ENCODE data around the gene RALGPS1.

Gene RALGPS1

DNA sequence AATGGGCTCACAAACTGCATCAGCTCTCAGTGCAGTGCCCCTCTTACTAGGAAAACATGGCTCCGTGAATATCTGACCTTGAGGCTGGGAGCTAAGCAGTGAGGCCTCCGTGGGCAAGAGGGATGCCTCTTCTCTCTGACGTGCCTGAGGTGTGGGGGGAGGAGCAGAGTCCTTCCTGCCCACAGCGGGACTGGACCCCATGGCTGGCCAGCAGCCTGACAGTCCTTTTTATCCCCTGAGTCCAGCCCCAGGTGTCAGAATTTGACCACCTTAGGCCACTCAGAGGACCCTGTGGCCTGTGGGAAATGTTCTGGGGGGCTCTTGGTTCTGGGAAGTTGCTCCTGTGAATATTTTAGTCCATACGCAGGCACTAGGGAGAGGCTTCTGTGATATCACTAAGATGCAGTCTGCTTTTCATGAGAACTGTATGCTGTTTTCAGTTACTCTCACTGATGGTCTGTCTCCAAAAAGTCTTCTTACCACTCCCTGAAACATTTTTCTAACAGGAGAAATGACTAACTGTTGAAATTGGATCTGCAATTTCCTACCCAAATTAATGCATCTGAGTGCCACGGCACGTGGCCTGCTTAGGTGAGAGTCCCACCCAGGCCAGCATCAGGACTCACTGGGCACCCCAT lies 184.5 kb downstream of the RALGPS1 start:
- DNase-seq (ENCODE audit: low read depth in 2 of 2) = no peak

GRCh38 chr9:127099664-127100063 lies 185.1 kb downstream of the RALGPS1 start:
- DNase-seq (ENCODE audit: low read depth in 2 of 2) = no peak

GRCh38 chr9:127102176-127102575 lies 187.6 kb downstream of the RALGPS1 start:
- DNase-seq (ENCODE audit: low read depth in 2 of 2) = no peak

DNA sequence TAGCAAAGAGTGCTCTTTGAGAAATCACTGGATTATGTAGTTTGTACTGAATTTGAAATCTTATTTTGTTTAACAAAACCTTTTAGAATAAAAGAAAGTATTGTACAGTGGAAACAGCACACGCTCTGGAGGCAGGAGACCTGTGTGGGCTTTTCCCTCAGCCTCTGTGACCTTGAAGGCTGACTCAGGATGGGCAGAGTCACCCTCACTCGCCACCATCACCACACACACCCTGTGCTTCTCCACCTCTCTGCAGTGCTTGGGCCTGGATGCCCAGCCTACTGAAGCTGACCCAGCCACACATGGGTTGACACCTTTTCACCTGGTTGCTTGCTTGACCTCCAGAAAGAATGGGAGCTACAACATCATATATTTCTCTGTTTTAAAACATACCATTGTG lies 188.2 kb downstream of the RALGPS1 start:
- no peak for DNase-seq (ENCODE audit: low read depth in 2 of 2)

DNA sequence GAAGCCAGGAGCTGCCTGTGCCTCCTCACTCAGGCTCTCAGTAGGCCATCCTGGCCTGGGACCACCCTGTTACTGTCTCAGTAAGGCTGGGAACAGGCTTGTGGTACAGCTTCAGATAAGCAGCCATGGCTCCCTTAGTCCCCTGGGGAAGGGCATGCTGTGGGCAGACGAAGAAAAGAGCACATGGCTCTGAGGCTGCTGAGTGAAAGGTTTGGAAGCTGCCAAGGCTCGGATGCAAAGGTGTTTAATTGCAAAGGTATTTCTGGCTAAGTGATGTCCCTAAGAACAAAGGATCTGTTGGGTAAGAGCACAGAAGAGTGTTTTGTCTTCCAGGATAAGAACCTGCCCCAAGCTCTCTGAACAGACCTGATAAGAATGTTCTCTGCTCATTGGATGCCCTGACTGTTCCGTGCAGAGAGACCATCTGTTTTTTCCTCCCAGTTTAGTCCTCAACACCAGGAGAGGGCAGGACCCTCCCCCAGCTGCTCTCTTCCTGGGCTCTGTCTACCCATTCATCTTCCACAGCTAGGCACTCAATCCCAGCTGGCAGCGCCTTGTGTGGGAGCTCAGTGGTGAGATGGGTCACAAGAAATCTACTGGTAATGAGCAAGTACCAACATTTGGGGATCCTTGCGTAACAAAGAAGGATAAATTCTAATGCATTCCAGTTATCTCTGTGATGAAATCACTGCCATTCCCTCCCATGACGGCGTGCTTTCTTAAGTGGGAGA lies 190.2 kb downstream of the RALGPS1 start:
- DNase-seq (ENCODE audit: low read depth in 2 of 2) = no peak

GRCh38 chr9:127105805-127106465 lies 191.4 kb downstream of the RALGPS1 start:
- DNase-seq (ENCODE audit: low read depth in 2 of 2) = no peak

DNA sequence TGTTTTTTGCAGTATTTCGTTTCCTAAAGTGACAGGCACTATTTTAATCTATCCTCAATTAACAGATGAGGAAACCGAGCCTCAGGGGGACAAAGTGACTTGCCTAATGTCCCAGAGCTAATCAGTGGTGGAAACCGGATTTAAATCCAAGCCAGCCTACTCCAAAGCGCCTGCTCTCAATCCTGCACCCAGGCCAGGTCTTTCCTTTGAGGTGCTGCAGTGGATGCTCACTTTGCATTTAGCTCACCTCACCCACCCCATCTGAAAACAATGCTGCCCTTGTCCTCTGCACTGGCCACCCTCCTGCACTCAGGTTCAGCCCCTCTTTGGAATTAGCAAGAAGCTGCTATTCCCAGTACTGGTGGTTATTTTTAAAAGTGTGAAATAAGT lies 191.9 kb downstream of the RALGPS1 start:
- no peak for DNase-seq (ENCODE audit: low read depth in 2 of 2)

DNA sequence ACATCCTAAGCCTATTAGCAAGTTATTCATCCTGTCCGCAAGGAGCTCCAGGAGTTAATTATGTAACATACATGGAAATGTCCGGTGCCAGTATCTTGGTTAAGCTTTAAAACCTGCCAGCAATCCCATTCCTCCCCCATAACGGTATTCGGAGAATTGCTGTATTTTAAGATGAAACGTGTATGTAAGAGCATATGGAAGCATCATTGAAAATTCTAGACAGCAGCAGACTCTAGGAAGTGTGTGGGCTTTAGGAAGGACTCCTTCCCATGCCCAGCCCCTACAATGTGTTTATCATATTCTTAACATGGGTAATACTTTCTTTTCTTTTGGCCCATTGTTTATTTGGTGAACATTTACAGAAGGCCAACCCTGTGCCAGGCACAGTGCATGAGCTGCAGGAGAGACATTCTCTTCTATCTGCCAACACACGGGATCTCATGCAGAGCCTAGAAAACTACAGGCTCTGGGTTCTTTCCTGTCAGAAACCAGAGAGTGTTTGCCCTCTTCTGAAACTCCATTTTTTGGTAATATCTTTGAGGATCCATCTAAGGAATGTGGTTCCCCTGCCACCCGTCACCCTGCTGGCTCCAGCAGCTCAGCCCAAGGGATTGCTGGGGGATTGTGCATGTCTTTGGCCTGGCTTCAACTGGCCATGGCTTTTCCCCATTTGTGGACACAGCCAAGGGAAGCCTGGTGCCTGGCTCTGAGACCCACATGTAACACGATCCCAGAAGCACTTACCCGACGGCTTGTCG lies 192.8 kb downstream of the RALGPS1 start:
- DNase-seq (ENCODE audit: low read depth in 2 of 2) = no peak

- DNase-seq (ENCODE audit: low read depth in 2 of 2) = no peak
Observed at GRCh38 chr9:127107929-127108876, 193.6 kb downstream of the RALGPS1 start.

DNA sequence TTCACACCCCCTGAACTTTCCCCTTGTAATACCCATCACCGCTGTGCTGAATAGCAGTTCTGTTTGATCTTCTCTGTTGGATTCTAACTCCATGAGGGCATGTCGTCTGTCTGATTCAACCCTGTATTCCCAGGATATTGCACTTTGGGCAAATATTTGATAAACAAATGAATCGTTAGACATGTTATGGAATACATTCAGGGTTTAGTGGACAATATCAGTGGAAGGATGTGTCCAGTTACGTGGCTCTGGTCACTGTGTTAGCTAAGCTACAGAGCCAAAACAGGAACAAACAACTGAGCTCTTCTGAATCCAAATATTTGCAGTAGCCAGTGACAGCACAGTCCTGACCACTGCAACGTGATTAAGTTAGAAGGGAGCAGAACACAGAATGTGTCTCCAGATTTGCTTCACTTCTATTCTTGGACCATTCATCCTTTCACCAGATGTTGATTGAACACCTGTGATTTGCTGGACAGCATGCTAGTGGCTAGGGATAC lies 194.7 kb downstream of the RALGPS1 start:
- no peak for DNase-seq (ENCODE audit: low read depth in 2 of 2)

DNA sequence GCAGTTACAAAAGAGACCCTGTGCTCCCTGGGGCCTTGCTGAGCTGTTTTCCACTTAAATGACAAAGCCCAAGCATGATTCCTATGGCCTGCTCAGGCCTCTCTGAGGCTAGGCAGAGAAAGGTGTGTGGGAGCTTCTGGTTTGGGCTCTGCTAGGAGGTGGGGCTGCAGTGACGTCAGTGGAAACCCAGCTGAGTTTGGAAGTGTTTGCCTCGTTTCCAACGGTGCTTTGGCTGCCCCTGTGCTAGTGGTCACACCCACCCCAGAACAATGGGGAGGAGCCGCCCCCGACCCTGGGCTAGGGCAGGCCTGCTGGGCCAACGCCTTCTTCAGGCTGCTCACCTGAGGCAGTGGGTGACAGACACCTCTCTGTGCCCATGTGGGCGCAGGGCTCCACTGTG lies 197.5 kb downstream of the RALGPS1 start:
- DNase-seq (ENCODE audit: low read depth in 2 of 2) = no peak

GRCh38 chr9:127112735-127113161 lies 198.2 kb downstream of the RALGPS1 start:
- DNase-seq (ENCODE audit: low read depth in 2 of 2) = no peak

DNA sequence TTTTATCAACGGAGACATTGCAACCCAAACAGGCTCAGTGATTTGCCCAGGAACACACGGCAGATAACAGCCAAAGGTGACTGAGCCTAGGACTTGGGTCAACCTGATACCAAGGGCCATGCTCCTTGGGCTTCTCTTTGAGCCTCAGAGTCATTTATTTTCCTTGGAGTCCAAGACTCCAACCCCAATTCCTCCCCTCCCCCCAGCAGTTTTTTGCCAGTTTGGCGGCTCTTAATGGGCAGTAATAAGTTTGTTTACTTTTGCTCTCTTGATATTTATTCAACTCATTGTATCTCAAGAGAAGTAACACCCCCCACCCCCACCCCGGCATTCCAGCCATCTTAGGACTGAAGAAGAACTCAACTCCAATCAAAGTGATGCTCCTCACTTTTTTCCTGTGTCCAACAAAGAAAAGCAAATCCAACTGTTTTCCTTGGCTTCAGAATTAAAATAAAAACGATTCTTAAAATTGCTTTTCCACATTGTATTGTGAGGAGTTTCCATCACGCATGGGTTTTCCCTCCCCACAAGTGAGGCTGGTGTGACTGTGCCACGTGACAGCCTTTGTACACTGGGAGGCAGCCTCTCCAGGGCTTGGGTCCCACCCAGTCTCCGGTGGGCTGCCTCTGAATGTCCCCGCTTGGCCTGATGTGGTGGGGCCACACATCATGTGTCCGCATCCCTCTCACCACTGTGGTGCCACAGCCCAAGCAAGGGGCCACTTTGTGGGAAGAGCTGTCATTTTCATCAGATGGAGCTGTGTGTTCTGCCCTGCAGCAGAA lies 198.8 kb downstream of the RALGPS1 start:
- no peak for DNase-seq (ENCODE audit: low read depth in 2 of 2)

DNA sequence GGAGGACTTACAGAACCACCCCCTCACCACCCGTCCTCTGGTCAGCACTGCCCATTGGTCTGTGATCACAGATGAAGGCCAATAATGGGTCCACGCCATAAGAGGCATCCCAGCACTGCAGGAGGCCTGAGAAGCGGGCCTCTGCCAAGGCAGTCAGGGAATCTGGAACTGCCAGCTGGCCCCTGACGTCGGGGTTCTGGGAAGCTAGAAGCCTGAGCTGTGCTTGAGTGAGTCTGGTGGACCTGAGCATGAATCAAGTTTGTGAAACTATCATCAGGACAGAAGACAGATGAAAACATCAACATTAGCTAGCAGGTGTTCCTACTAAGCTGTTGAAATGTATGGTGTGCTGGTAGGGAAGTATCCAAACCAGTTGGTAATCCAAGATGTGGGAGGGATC lies 200.0 kb downstream of the RALGPS1 start:
- no peak for DNase-seq (ENCODE audit: low read depth in 2 of 2)

- DNase-seq (ENCODE audit: low read depth in 2 of 2) = no peak
Observed at GRCh38 chr9:127116088-127116726, 201.6 kb downstream of the RALGPS1 start.

- DNase-seq (ENCODE audit: low read depth in 2 of 2) = no peak
Observed at GRCh38 chr9:127116957-127117356, 202.4 kb downstream of the RALGPS1 start.

DNA sequence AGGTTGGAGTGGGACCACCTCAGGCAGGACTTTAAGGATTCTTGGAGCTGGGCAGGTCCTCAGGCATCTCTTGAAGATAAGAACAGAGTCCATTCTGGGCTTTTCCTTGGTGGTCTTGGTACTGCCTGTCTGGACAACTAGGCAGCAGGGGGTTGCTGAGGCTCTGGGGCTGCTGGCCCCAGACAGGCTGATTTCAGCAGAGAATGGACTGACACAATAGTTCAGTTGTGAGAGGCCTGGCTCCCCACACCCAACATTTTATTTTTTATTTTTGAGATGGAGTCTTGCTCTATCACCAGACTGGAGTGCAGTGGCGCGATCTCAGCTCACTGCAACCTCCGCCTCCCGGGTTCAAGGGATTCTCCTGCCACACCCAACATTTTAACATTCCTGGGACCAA lies 203.2 kb downstream of the RALGPS1 start:
- DNase-seq (ENCODE audit: low read depth in 2 of 2) = no peak

DNA sequence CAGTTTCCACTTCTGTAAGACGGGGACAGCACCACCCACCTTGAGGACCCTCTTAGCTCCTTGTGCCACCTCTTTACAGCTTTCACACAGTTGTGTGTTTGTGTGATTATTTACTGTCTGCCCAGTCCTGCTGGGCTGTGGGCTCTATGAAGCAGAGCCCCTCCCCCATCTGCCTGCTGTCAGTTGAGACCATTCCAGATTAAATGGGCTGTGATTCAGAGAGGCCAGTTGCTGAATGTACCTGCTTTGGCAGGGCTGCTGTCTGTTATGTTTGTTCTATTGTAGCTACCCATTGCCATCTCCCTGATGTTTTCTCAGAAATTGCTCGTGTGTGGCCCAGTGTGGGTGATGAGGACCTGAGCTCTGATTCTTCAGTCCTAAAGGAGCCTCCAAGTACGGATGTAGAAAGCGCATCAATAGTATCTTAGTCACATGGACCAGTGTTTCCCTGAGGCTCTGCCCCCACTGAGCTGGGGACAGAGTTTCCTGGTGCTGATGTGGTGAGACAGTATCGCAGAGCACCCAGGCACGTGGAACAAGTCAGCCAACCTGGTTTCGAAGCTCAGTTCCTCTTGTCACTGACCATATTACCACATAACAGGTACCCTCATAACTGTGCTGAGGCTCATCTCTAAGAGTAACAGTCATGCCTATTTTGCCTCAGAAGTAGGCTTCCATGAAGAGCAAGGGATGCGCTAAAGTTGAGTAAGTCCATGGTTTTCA lies 204.2 kb downstream of the RALGPS1 start:
- no peak for DNase-seq (ENCODE audit: low read depth in 2 of 2)

- DNase-seq (ENCODE audit: low read depth in 2 of 2) = no peak
Observed at GRCh38 chr9:127119320-127119709, 204.7 kb downstream of the RALGPS1 start.

Data from stimulated activated CD8-positive, alpha-beta memory T cell treated with anti-CD3 and anti-CD28 coated beads, Interleukin-7, amount 100 ng/mL, for 1 hour (primary cell).